Neutrophil (primary cell): ENCODE results near the gene CACNA1C.

Experiments
- H3K27ac ChIP-seq: fragments of 200-600 bp; sonication (generic); 2 replicates; pipeline ENCODE4 v1.5.1; 2016; ENCODE audit warnings: mild to moderate bottlenecking, moderate library complexity
- H3K27me3 ChIP-seq: fragments of 200-600 bp; sonication (generic); 2 replicates; pipeline ENCODE4 v1.6.0; 2016; ENCODE audit warnings: mild to moderate bottlenecking
- H3K36me3 ChIP-seq: fragments of 200-600 bp; sonication (generic); 2 replicates; pipeline ENCODE4 v1.5.1; 2017
- H3K4me1 ChIP-seq, 2 experiments: fragments of 200-600 bp in 1 of 2; sonication (generic) in 1 of 2; 1 replicate in 1 of 2; 2 replicates in 1 of 2; pipeline versions ENCODE4 v1.5.1 to v1.6.1; 2013 to 2016; ENCODE audit warnings: low read depth in 1 of 2, low read length in 1 of 2, mild to moderate bottlenecking in 1 of 2, moderate library complexity in 1 of 2; ENCODE audit not compliant: control insufficient read depth in 1 of 2, insufficient read depth in 1 of 2
- H3K4me3 ChIP-seq, 2 experiments: fragments of 200-600 bp in 1 of 2; sonication (generic) in 1 of 2; 1 replicate in 1 of 2; 2 replicates in 1 of 2; pipeline ENCODE4 v1.5.1; 2013 to 2016; ENCODE audit warnings: low read depth in 1 of 2, low read length in 1 of 2, mild to moderate bottlenecking in 1 of 2, moderate library complexity in 1 of 2
- H3K9me3 ChIP-seq: fragments of 200-600 bp; sonication (generic); 2 replicates; pipeline ENCODE4 v1.5.1; 2016
- CTCF ChIP-seq: fragments of 200-600 bp; sonication (generic); IDR thresholded peaks from 2 replicates; pipeline ENCODE4 v1.5.1; 2016; ENCODE audit warnings: antibody characterized with exemption

The CACNA1C gene

GRCh38 chr12:2298556-2299200 is 245.9 kb downstream of the CACNA1C start:
- Histone ChIP-seq H3K27ac (no peak overlapping the region), H3K36me3 (no peaks in the 10 kb centered on the region), H3K4me1 (peaks cover 31 to 33% of the 10 kb centered on the region in 2 experiments), H3K27me3 (no peaks in the 10 kb centered on the region), H3K4me3 (no peak overlapping the region), H3K9me3 (no peaks in the 10 kb centered on the region)
- no peak for TF ChIP-seq CTCF

- H3K4me3 ChIP-seq: no peak overlapping the region
- peaks cover 29% of the 10 kb centered on the region in 2 experiments for H3K4me1 ChIP-seq
- H3K27ac ChIP-seq: no peak overlapping the region
- H3K9me3 ChIP-seq: no peaks in the 10 kb centered on the region
- H3K27me3 ChIP-seq: no peaks in the 10 kb centered on the region
- no peak for TF ChIP-seq CTCF
- H3K36me3 ChIP-seq: no peaks in the 10 kb centered on the region
Measured at GRCh38 chr12:2299206-2299605, 246.4 kb downstream of the CACNA1C start.

GRCh38 chr12:2300168-2300567 is 247.4 kb downstream of the CACNA1C start:
- no peak for TF ChIP-seq CTCF
- H3K4me1 ChIP-seq: peaks cover 19% of the 10 kb centered on the region in 2 experiments
- H3K9me3 ChIP-seq: no peaks in the 10 kb centered on the region

GRCh38 chr12:2300886-2301285 is 248.1 kb downstream of the CACNA1C start:
- no peak overlapping the region for H3K4me3 ChIP-seq
- H3K4me1 ChIP-seq: peaks cover 12 to 13% of the 10 kb centered on the region in 2 experiments
- no peaks in the 10 kb centered on the region for H3K27me3 ChIP-seq
- H3K36me3 ChIP-seq: no peaks in the 10 kb centered on the region
- no peaks in the 10 kb centered on the region for H3K9me3 ChIP-seq
- TF ChIP-seq CTCF: no peak
- H3K27ac ChIP-seq: no peak overlapping the region

More at GRCh38 chr12:2300168-2300567, 247.4 kb downstream of the CACNA1C start:
- Histone ChIP-seq H3K4me3 (no peak overlapping the region), H3K36me3 (no peaks in the 10 kb centered on the region), H3K27ac (no peak overlapping the region), H3K27me3 (no peaks in the 10 kb centered on the region)

- TF ChIP-seq CTCF: no peak
- peaks cover 7 to 13% of the 10 kb centered on the region in 2 experiments for H3K4me1 ChIP-seq
Measured at GRCh38 chr12:2301531-2302461, 249.0 kb downstream of the CACNA1C start.

More at GRCh38 chr12:2301531-2302461, 249.0 kb downstream of the CACNA1C start:
- H3K36me3 ChIP-seq: no peaks in the 10 kb centered on the region
- H3K27me3 ChIP-seq: no peaks in the 10 kb centered on the region
- H3K9me3 ChIP-seq: no peaks in the 10 kb centered on the region
- no peak overlapping the region for H3K27ac ChIP-seq
- no peak overlapping the region for H3K4me3 ChIP-seq
